GM18499 (cell line): Measurements from ENCODE around the gene DCUN1D2.

Experiments
- ATAC-seq: cut with Tn5 transposase; IDR thresholded peaks from one replicate; pipeline ENCODE4 v1.9.1; 2021; ENCODE audit warnings: moderate number of reproducible peaks; ENCODE audit not compliant: insufficient read depth, unreplicated experiment

DCUN1D2 gene

DNA sequence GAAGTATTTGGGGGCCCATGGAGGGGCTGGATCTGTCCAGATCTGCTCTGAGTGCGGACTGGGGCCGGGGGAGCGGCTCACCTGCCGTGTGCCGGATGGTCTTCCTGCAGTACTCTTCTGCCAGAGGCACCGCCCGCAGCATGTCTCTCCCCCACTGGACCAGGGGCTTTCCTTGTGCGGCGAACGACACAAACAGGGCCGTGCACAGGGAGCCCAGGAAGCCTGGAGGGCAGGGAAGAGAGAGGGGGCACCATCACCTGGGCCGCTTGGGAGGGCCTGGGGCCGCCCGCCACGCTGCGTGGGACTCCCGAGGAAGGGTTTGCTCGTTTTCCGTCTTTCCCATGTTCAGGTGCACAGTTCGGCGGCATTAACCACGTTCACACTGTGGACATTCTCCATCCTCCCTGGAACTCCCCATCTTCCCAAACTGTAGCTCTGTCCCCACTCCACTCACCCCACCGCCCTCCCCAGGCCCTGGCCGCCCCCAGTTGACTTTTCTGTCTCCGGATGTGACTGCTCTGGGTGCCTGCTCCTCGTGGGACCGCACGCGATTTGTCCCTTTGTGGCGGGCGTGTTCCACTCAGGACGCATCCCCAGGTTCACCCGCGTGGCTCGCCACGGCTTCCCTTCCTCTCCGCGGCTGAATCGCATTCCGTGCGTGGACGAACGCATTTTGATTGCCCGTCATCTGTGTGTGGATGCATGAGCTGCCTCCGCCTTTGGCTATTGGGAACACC, 61.5 kb downstream of the DCUN1D2 start:
- no peak for ATAC-seq

DNA sequence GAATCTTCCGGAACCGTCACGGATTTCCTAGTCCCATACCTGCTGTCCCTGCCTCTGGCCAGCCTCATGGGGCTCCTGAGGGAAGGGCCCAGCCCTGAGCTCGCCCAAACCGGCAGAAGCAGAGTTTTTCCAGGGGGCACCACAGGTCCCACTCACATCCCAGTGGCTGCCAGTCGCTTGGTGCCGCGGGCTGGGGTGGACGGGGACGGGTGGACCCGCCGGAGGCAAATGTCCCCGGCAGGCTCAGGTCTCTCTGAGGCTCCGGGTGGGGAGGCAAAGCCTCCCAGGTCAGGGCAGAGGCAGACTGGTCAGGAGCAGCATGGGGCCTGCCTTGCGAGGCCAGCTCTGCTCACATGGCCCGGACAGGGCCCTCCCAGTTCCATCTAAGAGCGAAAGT, 62.0 kb downstream of the DCUN1D2 start:
- ATAC-seq: no peak

DNA sequence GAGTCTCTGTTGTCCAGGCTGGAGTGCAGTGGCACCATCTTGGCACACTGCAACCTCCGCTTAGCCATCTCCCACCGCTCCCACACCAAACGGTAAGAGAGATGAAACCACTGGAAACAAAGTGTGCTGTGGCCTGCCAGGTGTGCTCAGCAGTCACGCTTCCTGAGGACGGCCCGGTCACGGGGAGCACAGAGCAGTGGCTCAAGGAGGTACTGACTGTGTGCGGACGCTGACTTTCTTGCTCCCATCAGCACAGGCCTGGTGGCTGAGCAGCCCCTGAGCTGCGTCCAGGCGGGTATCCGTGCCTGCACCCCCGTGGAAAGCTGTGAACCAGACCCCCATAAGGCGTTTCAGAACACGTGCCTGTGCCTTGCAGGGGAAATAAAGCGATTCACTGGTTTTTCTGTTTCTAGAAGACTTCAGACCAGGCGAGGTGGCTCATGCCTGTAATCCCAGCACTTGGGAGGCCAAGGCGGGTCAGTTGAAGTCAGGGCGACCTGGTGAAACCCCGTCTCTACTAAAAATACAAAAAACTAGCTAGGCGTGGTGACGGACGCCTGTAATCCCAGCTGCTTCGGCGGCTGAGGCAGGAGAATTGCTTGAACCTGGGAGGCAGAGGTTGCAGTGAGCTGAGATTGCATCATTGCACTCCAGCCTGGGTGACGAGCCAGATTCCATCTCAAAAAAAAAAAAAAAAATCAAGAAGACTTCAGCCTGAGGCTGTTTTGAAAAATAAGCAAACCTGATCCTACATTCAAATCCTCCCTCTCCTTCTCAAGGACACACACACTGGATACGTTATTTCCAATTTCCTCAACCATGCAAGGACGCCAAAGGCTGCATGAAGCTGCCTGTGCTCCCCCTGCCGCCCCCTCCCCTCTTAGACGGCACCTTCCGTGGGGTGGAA, 62.7 kb downstream of the DCUN1D2 start:
- no peak for ATAC-seq

DNA sequence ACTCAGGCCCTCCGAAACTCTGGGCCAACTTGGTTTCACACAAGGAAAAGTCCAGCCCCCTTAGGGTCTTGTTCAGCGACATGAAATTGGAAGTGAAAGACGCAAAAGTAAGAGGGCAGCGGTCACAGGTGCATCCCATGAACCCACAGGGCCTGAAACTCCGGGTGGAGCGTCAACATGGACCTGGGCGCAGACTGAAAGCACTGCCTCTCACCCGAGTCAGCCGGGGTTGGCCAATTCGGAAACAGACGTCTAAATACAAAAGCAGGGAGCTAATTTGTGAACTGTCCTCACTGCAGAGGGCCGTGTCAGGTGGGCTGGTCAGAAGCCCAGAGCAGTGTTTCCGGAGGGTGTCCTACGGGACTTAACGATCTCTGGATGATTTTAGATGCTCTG, 63.9 kb downstream of the DCUN1D2 start:
- no peak for ATAC-seq

DNA sequence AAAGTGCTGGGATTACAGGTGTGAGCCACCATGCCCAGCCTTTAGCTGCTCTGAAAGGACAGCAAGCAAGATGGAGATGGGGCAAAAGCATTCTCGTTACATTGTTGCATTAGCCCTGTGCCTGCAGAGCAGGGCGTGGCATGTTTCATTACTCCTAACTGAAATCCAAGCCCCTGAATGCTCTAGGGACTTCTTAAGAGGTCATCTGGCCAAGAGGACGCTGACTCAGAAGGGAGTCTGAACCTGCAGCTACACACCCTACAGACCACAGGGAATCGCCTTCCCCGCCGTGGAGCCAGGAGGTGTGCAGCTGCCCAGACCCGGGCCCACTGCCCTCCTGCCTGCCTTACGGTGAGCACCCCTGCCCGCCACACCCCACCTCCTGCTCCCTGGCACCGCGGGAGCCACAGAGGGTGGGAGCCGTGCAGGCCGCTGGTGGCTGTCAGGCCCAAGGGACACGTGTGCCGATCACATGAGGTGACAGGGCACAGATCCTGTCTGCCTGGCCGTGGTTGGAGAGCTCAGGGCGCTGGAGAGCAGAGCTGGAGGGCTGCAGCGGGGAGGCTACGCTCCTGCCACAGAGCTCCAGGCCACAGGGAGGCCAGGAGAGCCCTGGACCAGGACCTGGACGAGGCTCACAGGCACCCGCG, 64.4 kb downstream of the DCUN1D2 start:
- no peak for ATAC-seq

- ATAC-seq: no peak
Observed at GRCh38 chr13:113423520-113424163, 66.9 kb downstream of the DCUN1D2 start.

DNA sequence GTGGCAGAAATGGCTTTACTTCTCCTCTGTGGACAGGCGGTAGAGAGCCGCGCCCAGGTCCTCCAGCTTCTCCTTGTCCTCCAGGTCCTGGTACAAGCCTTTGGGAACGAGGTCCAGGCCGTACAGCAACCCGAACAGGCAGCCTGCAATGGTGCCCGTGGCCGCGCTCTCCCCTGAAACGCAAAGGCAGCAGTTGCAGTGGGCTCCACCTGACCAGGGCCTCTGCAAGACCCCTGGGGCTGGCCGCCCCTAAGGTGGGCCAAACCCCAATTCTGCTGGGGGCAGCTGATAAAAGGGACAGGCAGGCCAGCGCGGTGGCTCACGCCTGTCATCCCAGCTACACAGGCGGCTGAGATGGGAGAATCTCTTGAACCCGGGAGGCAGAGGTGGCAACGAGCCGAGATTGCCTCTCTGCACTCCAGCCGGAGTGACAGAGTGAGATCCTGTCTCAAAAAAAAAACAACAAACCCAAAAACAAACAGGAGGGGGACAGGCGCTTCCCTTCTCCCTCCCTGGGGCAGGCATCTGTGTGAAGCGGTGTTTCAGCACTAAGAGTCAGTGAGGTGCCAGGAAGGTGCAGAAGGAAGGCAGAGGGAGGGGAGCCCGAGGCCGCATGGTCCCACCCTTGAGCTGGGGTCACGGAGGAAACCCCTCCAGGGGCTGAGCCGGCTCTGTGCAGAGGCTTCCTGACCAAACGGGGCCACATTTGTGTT, 67.5 kb downstream of the DCUN1D2 start:
- no peak for ATAC-seq

- no peak for ATAC-seq
Observed at GRCh38 chr13:113421673-113422270, 68.7 kb downstream of the DCUN1D2 start.

- no peak for ATAC-seq
Observed at GRCh38 chr13:113420833-113421600, 69.5 kb downstream of the DCUN1D2 start.

- ATAC-seq: no peak
Observed at GRCh38 chr13:113420232-113420631, 70.3 kb downstream of the DCUN1D2 start.

GRCh38 chr13:113419531-113420193, 70.8 kb downstream of the DCUN1D2 start:
- no peak for ATAC-seq

GRCh38 chr13:113418722-113419049, 71.8 kb downstream of the DCUN1D2 start:
- no peak for ATAC-seq

DNA sequence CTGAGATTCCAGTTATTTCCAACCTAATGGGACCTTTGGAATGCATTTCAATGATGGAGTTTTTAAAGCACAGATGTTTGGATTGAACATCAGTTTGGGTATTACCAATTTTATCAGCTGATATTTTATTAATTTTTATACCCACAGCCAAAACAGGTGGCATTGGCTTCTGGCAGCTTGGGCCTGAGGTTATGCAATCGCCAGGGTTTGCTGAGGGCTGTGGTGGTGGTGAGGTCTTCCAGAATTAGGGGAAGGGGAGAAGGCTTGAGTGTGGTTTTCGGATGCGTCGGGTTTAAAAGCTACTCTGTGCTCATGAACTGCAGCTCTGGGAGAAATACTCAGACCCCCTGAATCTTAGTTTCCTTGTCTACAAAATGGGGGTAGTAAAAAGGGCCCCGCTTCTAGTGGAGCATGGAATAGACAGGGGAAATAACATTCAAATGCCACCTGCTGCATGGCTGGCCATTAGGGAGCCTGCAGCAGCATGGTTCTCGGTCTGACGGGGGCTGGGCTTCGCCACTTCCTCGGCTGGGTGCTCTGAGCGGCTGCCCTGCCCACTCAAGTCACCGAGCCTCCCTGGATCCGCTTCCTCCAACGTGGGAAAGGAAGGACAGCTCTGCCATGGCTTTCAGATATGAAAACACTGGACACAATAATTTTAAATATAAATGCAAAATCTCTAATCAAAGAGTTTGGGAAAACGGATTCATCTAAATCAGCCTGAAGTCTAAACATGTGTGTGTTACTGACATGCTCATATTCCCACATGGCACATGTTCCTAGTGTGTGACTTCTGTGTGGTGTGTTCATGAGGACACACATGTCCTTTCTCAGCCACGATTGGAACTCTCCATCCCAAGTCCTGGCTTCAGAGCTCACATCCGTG, 72.4 kb downstream of the DCUN1D2 start:
- no peak for ATAC-seq

DNA sequence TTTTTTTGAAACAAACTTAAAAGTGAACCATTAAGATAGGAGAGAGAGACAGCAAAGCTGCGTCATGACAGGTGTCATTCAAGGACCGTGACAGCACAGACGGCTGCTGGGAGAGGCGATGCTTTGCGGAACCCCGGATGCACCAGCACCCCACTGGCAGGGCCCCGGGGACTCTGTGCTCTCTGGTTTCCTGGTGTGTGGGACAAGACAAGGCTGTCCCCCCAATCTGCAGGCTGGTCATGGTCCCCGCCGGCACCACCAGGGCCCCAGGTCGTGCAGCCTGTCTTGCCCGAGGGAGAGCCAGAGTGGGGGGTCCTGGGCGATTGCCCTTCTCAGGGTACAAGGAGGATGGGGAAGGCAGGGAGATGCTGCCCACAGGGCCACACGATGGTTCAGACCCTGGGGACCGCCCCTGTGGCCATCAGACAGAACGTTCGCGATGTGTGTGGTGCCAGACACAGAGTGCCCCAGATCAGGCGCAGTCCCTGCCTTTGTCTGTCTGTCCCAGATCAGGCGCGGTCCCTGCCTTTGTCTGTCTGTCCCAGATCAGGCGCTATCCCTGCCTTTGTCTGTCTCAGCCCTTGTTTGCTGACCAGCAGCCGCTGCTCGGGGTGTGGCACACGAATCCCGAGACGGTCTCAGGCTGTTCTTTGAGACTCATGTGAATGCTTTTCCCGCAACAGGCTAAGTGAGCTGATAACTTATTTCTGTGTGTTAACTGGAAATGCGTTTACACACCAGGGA, 73.3 kb downstream of the DCUN1D2 start:
- ATAC-seq: no peak

DNA sequence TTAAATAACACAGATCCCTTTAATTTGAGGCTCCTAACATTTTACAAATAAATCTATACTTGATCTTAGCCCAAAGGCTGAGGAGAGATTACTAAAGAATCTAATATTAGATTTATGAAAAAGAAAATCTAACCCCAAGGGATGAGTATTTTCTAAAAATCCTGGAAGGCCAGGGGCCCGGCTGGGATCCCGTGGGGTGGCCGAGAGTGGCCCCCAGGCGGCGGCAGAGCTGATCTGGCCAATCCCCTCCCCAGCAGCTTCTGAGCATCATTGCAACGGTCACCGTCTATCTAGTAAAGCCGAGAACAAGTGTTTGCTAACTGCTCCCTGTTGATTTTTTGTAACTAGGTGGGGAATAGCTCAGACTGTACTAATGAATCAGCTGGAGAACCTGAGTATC, 74.7 kb downstream of the DCUN1D2 start:
- no peak for ATAC-seq

GRCh38 chr13:113415032-113415431, 75.5 kb downstream of the DCUN1D2 start:
- ATAC-seq: no peak

DNA sequence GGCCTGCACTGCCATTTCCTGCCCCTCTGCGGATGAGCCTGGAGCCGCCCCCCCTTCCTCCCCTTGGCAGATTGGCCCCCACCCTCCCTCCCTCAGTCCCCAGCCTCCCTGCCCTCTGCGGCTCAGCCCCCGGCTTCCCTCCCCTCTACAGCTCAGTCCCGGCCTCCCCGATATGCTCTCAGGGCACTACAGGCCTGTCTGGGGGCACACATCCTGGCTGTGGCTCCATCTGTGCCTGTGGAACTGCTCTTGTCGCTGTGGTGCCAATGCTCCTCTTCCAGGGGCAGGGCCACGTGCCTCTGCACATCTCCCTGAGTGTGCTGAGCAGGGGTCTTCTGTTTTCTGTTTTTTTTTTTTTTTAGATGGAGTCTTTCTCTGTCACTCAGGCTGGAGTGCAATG, 76.2 kb downstream of the DCUN1D2 start:
- ATAC-seq: no peak
